Activated CD4-positive, alpha-beta T cell treated with anti-CD3 and anti-CD28 coated beads, Interleukin-10, Interleukin-2, amounts not matched to agents 100 ng/mL and 50 ng/mL, durations not matched to agents 16 hours and 8 hours (primary cell): ENCODE results near the gene CYP27B1.

Source experiments
- DNase-seq: peaks from one replicate; pipeline ENCODE4 v3.0.0-alpha.2; 2020

CYP27B1 gene

DNA sequence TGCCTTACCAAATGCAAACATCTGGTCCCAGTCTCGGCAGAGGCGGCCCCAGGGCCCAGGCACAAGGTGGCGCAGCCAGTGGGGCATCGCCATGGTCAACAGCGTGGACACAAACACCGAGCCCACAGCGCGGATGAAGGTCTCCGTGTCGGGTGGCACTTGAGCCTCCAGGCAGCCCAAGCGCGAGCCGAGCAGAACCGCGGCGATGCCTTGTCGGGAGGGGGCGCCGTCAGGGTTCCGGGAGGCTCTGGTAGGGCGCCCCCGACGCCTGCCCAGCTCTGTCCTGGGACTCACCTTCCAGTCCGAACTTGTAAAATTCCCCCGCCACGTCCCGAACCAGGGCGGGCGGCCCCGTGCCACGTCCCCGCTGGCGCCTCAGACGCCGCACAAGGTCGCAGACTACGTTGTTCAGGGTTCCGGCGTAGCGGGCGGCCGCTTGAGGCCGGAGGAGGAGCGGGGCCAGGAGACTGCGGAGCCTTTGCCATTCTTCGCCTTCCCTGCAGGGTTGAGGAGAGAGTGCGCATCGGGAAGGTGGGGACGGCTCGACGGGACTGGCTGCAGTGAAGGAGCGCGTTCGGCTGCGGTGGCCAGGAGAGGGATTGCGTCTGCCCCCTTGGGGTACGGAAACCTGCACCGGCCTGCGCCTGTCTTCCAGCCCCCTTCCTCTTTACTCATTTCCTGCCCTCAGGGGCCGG is 1.7 kb downstream of the CYP27B1 start:
- DNase-seq, result peak; percentile 70

DNA sequence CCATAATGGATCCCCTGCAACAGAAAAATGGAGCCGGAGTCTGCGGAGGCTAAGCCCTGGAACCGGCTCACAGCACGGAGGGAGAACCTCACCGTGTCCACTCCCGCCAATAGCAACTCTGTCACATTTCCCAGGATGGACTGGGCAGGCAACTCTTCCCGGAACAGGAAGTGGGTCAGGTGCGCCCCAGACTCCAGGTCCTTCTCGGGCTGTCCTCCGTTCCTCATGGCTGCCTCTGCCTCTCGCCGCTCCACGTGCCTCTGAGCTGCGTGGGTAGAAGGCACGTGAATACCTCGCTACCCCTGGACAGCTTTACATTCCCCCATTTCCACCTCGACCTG is 2.2 kb downstream of the CYP27B1 start:
- no peak for DNase-seq

DNA sequence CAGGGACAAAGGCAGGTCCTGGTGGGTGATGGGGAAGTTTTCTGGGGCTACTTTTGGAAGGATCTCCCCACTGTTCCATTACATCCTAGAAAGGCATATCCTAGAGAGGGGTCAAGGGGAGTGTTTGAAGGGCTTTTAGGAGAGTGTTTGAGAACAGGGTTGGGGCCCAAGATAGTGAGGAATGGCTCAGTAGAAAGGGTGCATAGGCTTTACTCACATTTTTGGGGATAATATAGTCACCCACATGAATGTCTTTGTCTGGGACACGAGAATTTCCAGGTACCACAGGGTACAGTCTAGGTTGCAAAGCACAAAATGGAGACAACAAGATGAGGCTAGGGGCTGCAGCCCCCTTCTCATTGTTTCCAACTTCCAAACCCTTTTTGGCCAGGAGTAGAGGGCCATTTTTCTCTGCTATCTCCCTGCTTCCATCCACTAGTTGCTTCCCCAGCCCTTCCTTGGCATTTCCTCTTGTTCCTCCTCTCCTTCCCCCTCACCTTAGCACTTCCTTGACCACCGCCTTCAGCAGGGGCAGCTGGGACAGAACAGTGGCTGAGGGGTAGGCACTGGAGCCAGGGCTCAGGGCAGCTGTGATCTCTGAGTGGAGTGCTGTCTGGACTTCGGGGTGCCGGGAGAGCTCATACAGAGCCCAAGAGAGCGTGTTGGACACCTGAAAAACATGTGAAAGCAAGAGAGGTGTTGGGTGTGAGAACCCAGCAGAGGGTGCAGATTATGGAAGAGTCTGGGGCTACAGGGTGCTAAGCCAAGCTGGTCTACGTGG is 2.8 kb downstream of the CYP27B1 start:
- no peak for DNase-seq

DNA sequence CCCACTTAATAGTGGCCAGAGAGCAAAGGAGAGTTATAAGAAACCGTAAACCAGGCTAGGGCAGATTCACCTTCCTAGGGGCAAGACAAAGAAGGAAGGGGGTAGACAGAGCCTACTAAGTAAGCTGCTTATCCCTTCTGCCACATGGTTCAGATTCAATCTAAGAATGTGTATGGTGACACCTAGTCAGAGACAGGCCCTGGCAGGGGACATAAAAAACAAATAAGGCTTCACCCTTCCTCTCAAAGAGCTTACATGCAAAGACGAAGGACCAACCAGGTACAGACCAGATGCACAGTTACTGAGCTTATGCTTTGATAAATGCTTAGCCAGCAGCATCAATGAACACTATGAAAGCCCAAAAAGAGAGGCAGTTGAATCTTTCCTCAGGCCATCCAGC is 4.4 kb downstream of the CYP27B1 start:
- DNase-seq, result no peak

DNA sequence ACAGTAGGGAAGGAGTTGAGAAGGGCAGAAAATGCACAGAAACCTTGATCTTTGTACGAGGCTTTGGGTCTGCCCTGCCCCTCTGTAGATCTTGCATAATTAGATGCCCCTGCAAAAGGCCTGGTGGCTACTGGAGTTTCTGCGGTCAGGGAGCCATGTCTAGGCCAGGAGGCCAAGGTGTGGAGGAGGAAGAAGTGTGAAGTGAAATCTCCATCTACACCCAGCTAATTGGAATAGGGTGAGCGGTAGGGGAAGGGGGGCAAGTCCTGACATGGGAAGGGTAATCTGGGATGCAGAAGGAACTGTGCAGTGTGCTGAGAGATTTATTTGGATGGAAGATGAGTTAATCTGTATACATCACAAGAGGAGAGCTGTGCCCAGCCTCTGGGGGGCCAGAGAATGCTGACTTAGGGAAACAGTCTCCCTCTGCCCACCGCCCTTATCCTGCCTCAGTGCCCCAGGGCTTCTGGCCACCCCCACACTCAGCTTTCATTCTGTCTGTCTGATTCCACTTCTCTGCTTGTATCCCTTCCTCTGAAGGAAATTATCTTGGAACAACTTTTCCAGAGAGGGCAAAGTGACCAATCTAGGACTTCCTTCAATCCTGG is 5.4 kb downstream of the CYP27B1 start:
- DNase-seq, result no peak

DNA sequence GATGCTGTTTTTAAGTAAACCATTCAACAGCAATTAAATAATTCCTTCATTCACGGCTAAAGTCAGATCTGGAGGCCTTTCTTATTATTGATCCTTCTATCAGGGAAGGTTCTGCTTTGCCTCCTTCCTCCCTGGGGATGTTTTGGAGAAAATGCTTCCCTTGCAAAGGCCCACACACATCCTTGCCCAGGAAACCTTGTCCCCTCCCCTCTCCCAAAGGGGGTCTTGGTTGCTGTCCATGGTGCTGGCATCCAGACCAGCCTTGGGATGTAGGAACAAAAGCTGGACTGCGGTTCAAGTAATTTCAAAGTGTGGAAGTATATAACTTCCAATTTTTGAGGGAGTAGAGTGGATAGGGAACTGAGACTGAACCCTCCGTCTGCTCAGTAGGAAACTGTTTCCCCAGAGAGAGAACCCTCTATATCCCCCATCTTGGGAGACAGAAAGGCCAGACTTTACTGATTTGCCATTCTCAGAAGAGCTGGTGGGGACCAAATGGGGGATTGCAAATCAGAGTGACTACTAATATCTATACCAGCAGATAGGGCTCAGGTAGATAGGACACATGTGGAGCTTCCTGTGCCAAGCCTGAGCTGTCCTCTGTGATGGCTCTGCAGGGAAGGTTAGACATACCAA is 6.4 kb downstream of the CYP27B1 start:
- no peak for DNase-seq

DNA sequence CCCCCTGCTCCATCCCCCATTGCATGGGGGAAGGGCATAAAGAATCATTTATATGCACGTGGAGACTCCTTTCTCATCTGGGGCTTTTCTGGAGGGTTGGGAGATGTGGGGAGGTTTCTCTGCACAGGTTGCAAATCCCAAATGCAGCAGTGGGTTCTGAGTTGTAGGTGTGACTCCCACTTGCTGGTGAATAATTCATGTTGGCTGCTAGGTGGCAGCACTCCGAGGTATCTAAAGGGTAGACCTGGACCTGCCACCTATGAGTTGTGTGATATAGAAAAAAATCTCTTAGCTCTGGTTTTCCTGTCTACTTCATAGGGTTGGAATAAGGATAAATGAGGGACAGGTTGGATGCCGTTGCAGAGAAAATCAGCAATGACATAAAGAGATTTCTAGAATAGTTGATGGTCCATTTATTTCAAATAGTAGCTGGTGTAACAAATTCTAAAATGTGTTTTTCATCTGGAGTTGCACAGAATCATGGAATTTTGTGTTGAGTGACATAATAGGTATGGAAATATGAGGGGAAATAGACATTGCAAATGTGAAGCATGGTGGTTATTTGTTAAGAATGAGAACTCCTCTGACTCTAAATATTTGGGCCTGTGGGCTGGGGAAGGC is 7.4 kb downstream of the CYP27B1 start:
- peak; percentile 58 for DNase-seq

DNA sequence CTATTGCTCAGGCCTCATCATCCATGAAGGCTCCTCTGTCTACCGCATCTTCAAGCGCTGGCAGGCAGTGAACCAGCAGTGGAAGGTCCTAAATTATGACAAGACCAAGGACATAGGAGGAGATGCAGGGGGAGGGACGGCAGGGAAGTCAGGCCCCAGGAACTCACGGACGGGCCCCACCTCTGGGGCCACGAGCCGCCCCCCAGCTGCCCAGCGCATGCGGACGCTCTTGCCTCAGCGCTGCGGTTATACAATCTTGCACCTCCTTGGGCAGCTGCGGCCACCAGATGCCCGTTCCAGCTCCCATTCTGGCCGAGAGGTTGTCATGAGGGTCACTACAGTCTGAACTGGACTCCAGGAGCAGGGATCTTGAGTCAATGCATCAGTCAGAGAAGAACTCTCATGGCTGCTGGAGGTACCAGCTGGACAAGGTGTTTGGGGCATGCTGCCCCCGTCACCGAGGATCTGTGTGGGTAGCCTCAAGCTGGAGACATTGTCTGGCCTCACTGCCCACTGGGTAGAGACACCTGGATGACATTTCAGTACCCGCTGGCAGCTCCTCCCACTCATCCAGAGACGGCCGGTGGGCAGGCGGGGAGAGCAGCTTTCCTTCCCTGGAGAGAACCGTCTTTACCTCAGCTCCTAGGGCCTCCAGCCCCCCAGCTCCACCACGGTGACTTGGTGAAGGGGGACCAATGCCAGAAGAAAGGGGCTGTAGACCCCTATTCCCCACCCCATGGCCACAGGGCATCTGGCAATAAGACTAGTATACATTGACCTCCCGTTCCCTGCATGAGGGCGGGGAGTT is 8.1 kb downstream of the CYP27B1 start:
- DNase-seq, result no peak

DNA sequence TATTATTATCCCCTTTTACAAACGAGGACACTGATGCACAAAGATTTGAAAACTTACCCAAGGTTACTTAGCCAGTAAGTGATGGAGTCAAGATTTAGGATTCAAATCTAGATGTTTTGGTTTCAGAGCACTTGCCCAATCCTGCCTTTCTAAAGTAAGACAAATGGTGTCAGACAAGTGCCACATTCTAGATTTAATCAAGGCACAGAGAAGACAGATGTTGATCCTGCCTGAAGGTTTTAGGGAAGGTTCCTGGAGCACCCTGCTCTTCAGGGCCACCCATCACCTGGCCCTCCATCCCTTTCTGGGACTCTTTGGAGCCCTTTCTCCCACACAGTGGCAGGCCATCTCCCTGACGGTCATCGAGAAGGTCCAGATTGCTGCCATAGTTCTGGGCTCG is 9.1 kb downstream of the CYP27B1 start:
- no peak for DNase-seq

DNA sequence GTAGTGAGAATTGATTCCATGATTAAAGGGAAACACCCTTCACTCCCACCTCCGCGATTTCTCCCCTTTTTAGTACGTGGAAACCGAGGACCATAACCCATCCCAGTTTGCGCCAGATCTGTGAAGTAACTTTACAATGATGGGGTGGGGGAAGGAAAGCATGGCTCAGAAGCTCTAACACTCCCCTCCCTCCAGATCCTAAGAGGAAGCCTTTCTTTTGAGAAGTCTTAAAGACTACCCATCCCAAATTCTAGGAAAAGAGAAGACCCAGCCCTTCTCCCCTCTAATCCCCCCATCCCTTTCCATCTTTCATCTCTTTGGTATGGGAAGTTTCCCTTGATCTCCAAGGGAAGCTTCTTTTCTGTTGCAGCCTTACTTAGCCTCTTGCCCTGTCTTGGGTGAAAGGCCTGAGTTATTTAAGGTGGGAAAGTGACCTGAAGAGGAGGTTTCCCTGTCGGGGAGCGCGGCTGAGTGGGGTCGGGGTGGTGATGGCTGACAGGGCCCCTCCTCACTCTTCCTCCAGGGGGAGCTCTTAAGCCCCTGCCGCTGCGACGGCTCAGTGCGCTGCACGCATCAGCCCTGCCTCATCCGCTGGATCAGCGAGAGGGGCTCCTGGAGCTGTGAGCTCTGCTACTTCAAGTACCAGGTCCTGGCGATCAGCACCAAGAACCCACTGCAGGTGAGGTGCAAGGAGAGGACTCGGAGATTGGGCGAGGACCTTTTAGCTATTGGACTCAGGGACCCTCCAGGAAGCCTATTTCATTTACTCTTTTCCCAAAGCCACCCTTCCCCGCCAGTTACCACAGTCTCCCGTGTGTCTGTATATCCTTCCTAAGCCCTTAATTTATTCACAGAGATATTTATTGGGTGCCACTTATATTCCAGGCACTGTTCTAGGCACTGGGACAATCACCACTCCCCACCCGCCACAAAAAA is 10.2 kb downstream of the CYP27B1 start:
- peak; percentile 83 for DNase-seq

DNA sequence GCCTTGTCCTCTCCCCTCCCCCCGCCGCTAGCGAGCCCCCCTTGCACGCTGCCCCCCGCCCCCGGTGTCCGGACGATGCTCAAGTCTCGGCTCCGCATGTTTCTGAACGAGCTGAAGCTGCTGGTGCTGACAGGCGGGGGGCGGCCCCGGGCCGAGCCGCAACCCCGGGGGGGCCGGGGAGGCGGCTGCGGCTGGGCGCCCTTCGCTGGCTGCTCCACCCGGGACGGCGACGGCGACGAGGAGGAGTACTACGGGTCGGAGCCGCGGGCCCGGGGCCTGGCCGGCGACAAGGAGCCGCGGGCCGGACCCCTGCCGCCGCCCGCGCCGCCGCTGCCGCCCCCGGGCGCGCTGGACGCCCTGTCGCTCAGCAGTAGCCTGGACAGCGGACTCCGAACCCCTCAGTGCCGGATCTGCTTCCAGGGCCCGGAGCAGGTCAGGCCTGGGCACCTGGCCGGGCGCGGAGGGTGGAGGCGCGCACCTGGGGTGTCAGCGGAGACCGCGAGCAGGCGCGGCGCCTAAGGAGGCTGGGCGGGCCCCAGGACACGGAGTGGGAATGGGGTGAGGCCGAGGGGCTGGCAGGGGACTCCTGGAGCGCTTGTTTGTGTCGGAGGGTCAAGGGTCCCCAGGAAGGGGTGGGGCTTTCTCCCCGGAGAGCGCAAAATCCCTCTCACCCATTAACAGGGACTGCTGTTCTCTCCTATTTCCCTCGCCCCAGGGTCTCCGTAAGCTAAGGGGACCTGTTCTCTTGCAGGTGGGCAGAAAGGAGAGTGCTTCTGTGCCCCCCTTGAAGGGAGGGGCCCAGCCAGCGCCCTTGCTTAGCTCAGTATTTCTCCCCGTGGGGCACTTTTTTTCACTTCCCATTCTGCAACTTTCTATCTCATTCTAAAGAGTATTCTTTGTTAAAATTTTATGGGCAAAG is 11.2 kb downstream of the CYP27B1 start:
- DNase-seq, result no peak

DNA sequence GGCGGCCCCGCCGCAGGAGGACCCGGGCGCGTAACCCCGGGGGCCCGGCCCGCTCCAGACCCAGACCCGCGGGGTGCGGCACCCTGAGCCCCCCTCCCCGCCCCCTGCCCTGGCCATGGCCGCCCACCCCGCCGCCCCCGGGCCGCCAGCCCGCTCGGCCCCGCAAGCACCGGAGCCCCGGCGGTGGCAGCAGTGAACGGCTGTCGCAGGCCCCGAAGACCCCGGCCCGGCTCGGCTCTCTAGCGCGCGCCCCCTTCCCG is 11.8 kb downstream of the CYP27B1 start:
- DNase-seq, result no peak

DNA sequence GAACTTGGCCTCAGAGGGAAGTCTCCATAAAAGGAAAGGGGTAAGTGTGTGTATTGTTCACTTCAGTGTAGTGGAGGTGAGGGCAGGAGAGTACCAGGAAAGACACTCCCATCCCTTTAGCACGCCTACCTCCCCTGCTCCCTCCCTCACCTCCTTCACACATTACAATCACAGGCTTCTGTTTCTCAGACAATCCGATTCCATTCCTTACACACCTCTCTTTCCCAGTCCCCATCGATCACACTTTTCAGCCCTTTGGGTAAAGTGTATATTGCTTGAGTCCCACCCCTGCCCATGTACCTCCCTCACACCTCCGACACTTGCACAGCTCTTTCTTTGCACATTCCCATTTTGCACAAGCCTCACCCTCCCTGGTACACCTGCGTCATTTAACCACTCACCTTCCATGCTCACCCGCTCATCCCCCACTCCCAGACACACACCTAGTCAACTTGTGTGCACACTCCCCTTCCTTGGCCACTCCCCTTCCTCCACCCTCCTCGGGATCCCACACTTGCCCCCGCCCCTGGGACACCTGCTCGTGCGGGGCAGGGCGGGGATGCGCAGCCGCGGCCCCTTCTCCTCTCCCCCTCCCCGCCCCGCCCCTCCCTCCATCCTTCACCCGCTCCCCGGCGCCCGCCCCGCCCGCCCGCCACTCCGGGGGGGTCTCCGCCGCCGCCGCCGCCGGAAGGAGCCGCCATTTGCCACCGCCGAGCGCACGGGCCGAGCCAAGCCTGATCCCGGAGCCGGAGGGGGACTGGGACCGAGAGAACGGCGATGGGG is 12.3 kb downstream of the CYP27B1 start, which contains the start of gene MARCHF9:
Gene MARCHF9, plus strand, starts transcription at position 693 of the 783 bp plus-strand sequence. CDS start 426 bp downstream, outside the sequence.
- DNase-seq, result peak; percentile 91

DNA sequence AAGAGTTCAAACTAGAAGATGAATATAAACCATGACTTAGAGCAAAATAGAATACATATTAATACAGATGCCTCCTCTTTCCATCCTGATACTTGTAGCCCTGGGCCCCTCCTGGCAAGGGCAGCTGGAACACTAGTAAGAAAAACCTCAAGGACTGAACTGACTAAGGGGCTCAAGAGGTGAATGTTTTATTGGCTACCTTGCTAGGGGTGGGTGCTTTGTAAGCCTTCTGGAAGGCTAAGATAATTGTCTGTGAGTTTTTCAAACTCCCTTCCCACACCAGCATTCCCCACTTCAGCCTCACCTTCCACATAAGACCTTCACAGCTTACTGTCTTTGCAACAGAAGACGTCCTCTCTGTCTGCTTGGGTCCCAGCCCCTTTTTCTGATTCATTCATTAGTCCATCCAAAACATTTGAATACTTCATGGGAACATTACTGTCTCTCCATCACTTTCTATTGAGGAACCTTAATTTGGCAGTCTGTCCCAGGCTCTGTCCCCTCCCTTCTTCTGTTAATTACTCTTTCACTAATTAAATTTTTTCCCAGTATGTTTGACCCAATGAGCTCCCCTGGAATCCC is 13.0 kb downstream of the CYP27B1 start:
- DNase-seq, result no peak

DNA sequence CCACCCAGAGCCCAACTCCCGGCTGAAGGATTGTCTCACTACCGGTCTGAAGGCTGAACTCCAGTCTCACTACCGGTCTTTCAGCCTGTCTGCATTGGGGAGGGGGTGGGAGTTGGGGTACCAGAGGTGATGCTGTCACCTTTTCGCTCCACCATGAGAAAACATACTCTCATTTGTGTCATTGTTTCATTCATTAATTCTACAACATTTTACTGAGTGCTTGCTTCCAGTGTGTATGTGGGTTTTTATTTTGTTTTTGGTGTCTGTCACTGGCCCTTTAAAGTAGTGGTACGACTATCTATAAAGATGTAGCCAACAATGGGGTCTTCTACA is 14.2 kb downstream of the CYP27B1 start:
- no peak for DNase-seq

DNA sequence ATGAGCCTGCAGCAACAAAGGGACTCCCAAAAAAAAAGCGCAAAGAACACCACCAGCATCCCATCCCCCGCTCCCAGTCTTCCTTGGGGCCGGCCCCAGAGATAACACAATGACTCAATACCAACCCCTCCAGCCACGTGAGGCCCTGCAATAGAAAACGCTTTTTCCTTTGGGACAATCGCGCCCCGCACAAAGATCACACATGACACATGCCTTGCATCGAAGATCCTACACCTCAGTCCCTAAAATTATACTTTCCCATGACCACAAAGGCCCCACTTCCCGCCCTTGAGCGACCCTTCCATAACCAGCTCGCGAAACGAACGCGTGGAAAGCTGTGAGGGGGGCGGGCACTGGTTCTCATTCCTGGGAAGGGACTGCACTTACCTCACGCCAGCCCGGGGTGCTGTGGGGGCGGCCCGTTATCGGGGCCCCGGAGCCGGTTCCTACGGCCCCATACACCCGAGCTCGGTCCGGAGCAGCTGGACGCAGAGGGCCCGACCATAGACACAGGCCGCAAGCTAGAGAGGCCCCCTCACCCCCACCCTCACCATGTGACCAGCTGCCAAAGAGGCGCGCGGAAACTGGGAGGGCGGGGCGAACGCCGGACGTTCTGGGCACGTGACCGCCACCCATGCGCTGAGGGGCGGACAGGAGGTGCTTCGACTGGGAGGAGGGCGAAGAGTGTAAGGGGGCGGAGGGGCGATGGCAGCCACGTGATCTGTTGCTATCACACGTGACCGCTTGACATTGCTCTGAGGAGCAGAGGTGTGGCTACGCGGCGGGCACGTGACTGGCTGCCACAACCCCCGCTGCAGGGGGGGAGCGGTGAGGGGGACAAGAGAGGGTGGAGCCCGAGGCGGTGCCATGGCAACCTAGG is 14.8 kb downstream of the CYP27B1 start, which contains the start of gene CDK4:
Gene CDK4, minus strand, starts transcription at position 523 of the 880 bp plus-strand sequence. CDS start 593 bp downstream, outside the sequence.
- peak; percentile 100 for DNase-seq

DNA sequence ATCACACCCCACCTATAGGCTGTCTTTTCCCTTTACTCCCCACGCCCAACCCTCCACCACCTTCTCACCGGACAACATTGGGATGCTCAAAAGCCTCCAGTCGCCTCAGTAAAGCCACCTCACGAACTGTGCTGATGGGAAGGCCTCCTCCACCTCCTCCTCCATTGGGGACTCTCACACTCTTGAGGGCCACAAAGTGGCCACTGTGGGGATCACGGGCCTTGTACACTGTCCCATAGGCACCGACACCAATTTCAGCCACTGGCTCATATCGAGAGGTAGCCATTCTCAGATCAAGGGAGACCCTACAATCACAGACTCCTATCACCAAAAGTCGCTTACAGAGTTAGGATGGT is 15.5 kb downstream of the CYP27B1 start:
- no peak for DNase-seq
